Vagina (tissue), 2 donors: ENCODE measurements around the gene MORN5.

Experiments
- CTCF ChIP-seq, 3 experiments: fragments of 450-650 bp in 2 of 3; fragments of 200-600 bp in 1 of 3; sonication (generic) in 1 of 3; IDR thresholded peaks; one replicate each; pipeline ENCODE4 v1.5.1; 2017 to 2019; ENCODE audit warnings: antibody characterized with exemption in 3 of 3, mild to moderate bottlenecking in 2 of 3, moderate library complexity in 2 of 3
- POLR2A ChIP-seq, 2 donors: fragments of 450-650 bp; IDR thresholded peaks; one replicate each; pipeline ENCODE4 v1.6.1; 2017; ENCODE audit warnings: antibody characterized with exemption in 2 of 2, mild to moderate bottlenecking in 2 of 2, moderate library complexity in 2 of 2
- POLR2AphosphoS5 ChIP-seq, 2 donors: sonication (generic); formaldehyde crosslinking; IDR thresholded peaks; one replicate each; pipeline ENCODE4 v1.9.0; 2017; ENCODE audit warnings: antibody characterized with exemption in 2 of 2, mild to moderate bottlenecking in 2 of 2, low read depth in 1 of 2; ENCODE audit not compliant: insufficient read depth in 1 of 2

GRCh38 chr9:122159925-122160246 lies 178 bp downstream of the MORN5 start:
- TF ChIP-seq CTCF (IDR thresholded peaks at IDR 0.05), result no peak
- no peak for TF ChIP-seq POLR2AphosphoS5 (IDR thresholded peaks at IDR 0.05; ENCODE audit: insufficient read depth in 1 of 2, low read depth in 1 of 2)
- TF ChIP-seq POLR2A (IDR thresholded peaks at IDR 0.05), result no peak
